NCI-H748 (cell line): ENCODE measurements around the gene ATRIP.
"Not testable (repeated sequence)": the region's sequence is repeated elsewhere in the genome, so short reads cannot be mapped to it uniquely, and the experiment has no call there.

Source experiments
- DNase-seq: peaks from one replicate; lab custom pipeline; 2025; ENCODE audit not compliant: unreplicated experiment; lab: John Stamatoyannopoulos, UW

ATRIP gene

GRCh38 chr3:48435774-48436476, 10.6 kb upstream of the ATRIP start:
- peak; percentile 76 for DNase-seq

GRCh38 chr3:48436477-48436787, 10.1 kb upstream of the ATRIP start:
- DNase-seq: no peak

GRCh38 chr3:48436855-48437254, 9.7 kb upstream of the ATRIP start:
- DNase-seq: no peak

GRCh38 chr3:48437812-48438211, 8.7 kb upstream of the ATRIP start:
- DNase-seq: no peak

GRCh38 chr3:48439820-48440589, 6.5 kb upstream of the ATRIP start, which contains the start of the genes CCDC51 and TMA7:
Gene CCDC51 (minus strand): TSS chr3:48440119. CDS start chr3:48435128, 4,991 bp downstream.
Gene TMA7 (plus strand): TSS chr3:48440257. CDS start chr3:48440297, 40 bp downstream.
- peak; percentile 96 for DNase-seq

GRCh38 chr3:48440590-48440958, 6.0 kb upstream of the ATRIP start:
- DNase-seq: peak; percentile 22

DNA sequence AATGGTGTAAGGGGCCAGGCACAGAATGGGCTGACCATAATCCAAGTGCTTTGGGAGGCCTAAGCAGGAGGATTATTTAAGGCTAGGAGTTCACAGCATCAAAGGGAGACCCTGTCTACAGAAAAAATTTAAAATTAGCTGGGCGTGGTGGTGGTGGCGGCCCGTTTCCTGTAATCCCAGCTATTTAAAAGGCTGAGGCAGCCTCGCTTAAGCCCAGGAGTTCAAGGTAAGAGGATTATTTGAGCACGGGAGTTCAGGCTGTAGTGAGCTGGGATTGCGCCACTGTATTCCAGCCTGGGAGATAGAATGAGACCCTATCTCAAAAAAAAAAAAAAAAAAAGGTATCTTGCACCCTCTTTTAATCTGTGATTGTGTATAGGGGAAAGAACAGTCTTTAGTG, 4.6 kb upstream of the ATRIP start:
- no peak for DNase-seq

DNA sequence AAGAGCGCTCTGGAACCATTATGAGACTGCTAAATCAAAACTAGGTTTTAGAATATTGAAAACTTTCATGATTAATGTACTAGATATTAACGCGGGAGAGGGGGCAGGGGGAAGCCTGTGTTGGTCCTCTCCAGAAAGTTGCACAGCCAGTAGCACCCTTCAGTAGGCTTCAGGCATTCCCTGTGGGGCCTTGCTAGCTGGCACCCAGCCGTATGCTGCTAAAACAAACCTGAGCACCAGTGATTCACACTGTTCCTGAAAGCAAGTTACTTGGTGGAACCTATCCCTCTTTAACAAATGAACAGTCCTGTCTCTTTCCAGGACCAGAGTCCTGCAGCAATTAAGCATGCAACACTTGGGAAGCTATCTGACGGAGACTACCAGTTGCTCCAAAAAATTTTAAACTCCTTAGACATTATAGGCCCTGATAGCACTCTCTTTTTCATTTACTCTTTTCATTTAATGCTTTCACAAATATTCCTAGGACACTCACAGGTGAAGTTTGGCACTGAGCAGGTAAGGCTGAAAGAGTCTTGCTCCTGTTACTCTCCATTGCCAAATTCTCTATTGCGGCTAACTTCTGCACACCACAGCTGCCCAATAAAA, 1.2 kb upstream of the ATRIP start:
- no peak for DNase-seq

- no peak for DNase-seq
Observed at GRCh38 chr3:48446043-48446424, 503 bp upstream of the ATRIP start.

DNA sequence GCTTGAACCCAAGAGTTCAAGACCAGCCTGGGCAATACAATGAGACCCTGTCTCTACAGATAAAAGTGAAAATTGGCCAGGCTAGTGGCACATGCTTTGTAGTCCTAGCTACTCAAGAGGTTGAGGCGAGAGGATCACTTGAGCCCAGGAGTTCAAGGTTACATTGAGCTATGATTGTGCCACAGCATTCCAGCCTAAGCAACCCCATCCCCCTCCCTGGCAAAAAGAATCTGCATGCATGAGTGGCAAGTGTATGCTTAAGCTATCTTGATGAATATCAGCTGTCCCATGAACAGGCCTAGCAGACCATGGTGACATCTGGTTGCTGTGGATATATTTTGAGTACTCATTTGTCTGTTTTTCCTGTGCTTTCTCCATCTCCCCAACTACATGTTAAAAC, 4.7 kb downstream of the ATRIP start:
- no peak for DNase-seq

GRCh38 chr3:48456456-48456855, 9.9 kb downstream of the ATRIP start:
- DNase-seq: no peak

- no peak for DNase-seq
Observed at GRCh38 chr3:48459331-48459730, 12.8 kb downstream of the ATRIP start.

- no peak for DNase-seq
Observed at GRCh38 chr3:48459773-48460516, 13.4 kb downstream of the ATRIP start.

- DNase-seq: no peak
Observed at GRCh38 chr3:48460517-48460902, 14.0 kb downstream of the ATRIP start.

GRCh38 chr3:48461767-48462166, 15.2 kb downstream of the ATRIP start:
- not testable (repeated sequence) for DNase-seq

DNA sequence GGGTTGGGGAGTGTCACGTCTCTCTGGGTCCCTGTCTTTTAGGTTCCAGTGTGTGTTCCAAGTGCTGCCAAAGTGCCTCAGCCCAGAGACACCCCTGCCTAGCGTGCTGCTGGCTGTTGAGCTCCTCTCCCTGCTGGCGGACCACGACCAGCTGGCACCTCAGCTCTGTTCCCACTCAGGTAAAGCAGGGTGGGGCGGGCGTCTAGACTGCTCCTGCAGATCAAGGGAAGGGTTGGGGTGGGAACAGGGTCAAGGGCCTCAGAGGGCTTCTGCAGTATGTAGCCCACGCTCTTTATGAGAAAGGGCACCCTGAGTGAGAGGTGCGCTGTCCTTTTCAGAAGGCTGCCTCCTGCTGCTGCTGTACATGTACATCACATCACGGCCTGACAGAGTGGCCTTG, 17.2 kb downstream of the ATRIP start:
- DNase-seq: no peak

GRCh38 chr3:48464713-48465221, 18.2 kb downstream of the ATRIP start:
- no peak for DNase-seq

DNA sequence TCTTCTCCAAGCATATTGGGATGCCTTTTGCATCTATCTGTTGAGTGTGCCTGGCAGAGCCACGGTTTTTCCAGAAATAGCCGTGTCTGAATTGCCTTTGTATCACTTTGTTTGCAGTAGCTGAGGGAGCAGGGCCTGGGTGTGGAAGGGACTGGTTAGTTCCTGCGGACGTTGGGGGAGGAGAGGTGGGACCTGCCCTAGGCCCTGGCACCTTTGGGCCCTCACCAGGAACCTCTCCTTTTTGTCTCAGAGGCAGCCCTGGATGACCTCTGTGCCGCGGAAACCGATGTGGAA, 18.6 kb downstream of the ATRIP start:
- DNase-seq: no peak

DNA sequence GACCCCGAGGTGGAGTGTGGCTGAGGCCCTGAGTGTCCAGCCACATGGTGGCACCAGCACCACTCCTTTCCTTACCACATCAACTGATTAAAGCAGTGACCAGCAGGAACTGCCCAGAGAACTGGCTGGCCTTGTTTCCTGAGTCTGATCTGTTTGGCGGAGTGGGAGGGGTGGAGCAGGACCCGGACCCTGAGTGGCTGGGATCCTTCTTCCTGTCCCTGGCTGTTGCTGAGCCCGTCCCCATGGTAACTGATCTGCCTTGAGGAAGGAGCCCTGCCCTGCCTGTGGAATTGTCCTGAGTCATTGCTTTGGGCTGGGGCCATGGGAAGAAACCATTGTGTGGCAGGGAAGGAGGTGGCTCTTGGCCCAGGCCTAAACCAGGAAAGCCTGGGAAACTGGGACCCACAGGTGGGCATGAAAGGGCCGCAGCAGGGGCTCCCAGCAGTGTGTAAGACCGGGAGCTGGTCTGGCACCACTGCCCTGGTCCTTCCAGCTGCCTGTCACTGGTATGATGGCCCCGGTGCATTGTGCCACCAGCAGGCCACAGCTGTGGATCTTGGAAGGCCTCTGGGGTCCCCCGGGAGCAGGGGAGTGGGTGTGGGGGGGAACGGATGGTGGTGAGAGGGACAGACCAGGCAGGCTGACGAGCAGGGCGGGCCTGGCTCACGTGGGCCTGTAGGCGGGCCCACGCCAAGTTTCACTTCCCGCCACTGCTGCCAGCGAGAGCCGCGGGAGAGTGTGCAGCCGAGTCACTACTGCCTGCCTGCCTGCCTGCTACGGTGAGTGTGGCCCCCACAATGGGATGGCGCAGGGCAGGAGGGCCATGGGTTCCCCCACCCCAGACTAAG, 19.2 kb downstream of the ATRIP start:
- peak; percentile 68 for DNase-seq

DNA sequence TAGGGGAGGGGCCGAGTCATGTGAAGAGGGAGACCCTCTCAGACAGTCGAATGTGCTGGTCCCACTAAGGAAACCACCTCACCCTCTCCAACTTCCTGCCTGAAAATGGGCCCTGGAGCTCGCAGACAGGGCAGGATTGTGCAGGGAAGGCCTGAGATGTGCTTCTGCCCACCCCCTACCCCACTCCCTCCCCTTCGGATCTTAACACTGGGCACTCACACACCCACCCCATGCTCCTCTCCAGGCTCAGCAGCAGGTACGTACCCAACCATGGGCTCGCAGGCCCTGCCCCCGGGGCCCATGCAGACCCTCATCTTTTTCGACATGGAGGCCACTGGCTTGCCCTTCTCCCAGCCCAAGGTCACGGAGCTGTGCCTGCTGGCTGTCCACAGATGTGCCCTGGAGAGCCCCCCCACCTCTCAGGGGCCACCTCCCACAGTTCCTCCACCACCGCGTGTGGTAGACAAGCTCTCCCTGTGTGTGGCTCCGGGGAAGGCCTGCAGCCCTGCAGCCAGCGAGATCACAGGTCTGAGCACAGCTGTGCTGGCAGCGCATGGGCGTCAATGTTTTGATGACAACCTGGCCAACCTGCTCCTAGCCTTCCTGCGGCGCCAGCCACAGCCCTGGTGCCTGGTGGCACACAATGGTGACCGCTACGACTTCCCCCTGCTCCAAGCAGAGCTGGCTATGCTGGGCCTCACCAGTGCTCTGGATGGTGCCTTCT, 20.0 kb downstream of the ATRIP start:
- DNase-seq: no peak
